Activated naive CD8-positive, alpha-beta T cell treated with anti-CD3 and anti-CD28 coated beads, Interleukin-2, amount 50 U/mL, for 16 hours (primary cell): Measurements from ENCODE around the gene CHID1.
A peak's percentile ranks its signal among the peaks of the same experiment; 100 is the strongest.

Source experiments
- DNase-seq: peaks from one replicate; pipeline ENCODE4 v3.0.0-alpha.2; 2020; ENCODE audit warnings: low read depth, low spot score

Gene CHID1

GRCh38 chr11:850775-851763, 59.5 kb downstream of the CHID1 start:
- DNase-seq = no peak

GRCh38 chr11:849951-850774, 60.4 kb downstream of the CHID1 start:
- no peak for DNase-seq

- DNase-seq = no peak
Observed at GRCh38 chr11:849104-849824, 61.3 kb downstream of the CHID1 start.

- DNase-seq = peak; percentile 46
Observed at GRCh38 chr11:848380-848931, 62.2 kb downstream of the CHID1 start.

GRCh38 chr11:847876-848275, 62.7 kb downstream of the CHID1 start:
- no peak for DNase-seq

- DNase-seq = no peak
Observed at GRCh38 chr11:846496-847098, 64.0 kb downstream of the CHID1 start.

GRCh38 chr11:845872-846495, 64.6 kb downstream of the CHID1 start:
- no peak for DNase-seq

- no peak for DNase-seq
Observed at GRCh38 chr11:844693-845644, 65.6 kb downstream of the CHID1 start.

GRCh38 chr11:843818-844692, 66.6 kb downstream of the CHID1 start:
- no peak for DNase-seq

GRCh38 chr11:843086-843734, 67.4 kb downstream of the CHID1 start:
- DNase-seq = no peak

GRCh38 chr11:842370-843002, 68.1 kb downstream of the CHID1 start, which contains the start of the genes POLR2L and TSPAN4:
Gene POLR2L (minus strand): TSS chr11:842529. CDS start chr11:842508, 21 bp downstream.
Gene TSPAN4 (plus strand): TSS chr11:842852. CDS start chr11:850305, 7,453 bp downstream.
- peak; percentile 79 for DNase-seq

GRCh38 chr11:841981-842369, 68.6 kb downstream of the CHID1 start:
- DNase-seq = no peak

- DNase-seq = no peak
Observed at GRCh38 chr11:839875-840617, 70.6 kb downstream of the CHID1 start.

GRCh38 chr11:839280-839623, 71.4 kb downstream of the CHID1 start:
- DNase-seq = no peak

GRCh38 chr11:838441-839279, 72.0 kb downstream of the CHID1 start:
- no peak for DNase-seq

GRCh38 chr11:837990-838307, 72.7 kb downstream of the CHID1 start:
- DNase-seq = no peak
